Activated gamma-delta T cell treated with anti-CD3 and anti-CD28 coated beads, Interleukin-2, amount 50 U/mL, for 16 hours (primary cell): Measurements from ENCODE around the gene OTUB2.
A peak's percentile ranks its signal among the peaks of the same experiment; 100 is the strongest.
"Not testable (repeated sequence)": the region's sequence is repeated elsewhere in the genome, so short reads cannot be mapped to it uniquely, and the experiment has no call there.

Source experiments
- DNase-seq: peaks from one replicate; pipeline ENCODE4 v3.0.0-alpha.2; 2020; ENCODE audit warnings: low read depth

Gene OTUB2

GRCh38 chr14:94058128-94058673 lies 32.1 kb downstream of the OTUB2 start:
- no peak for DNase-seq

- no peak for DNase-seq
These were observed 32.6 kb downstream of the OTUB2 start for GRCh38 chr14:94058674-94059138.

- DNase-seq: no peak
These were observed 33.9 kb downstream of the OTUB2 start for GRCh38 chr14:94059998-94060397.

- DNase-seq: no peak
These were observed 36.3 kb downstream of the OTUB2 start for GRCh38 chr14:94062344-94062940.

- no peak for DNase-seq
These were observed 40.0 kb downstream of the OTUB2 start for GRCh38 chr14:94066089-94066676.

- not testable (repeated sequence) for DNase-seq
These were observed 45.9 kb downstream of the OTUB2 start for GRCh38 chr14:94072076-94072475.

GRCh38 chr14:94074534-94074933 lies 48.4 kb downstream of the OTUB2 start:
- no peak for DNase-seq

- DNase-seq: no peak
These were observed 48.9 kb downstream of the OTUB2 start for GRCh38 chr14:94075008-94075407.

GRCh38 chr14:94077111-94077821 lies 51.1 kb downstream of the OTUB2 start:
- DNase-seq: no peak

GRCh38 chr14:94077823-94078222 lies 51.7 kb downstream of the OTUB2 start:
- DNase-seq: no peak

- no peak for DNase-seq
These were observed 53.9 kb downstream of the OTUB2 start for GRCh38 chr14:94079891-94080620.

GRCh38 chr14:94080621-94081385 lies 54.7 kb downstream of the OTUB2 start, which contains the start of the genes DDX24 and IFI27L1:
DDX24 (minus strand) TSS chr14:94081202; CDS start chr14:94079742, 1,460 bp downstream.
IFI27L1 (plus strand) TSS chr14:94081310; CDS start chr14:94096938, 15,628 bp downstream.
- peak; percentile 92 for DNase-seq

GRCh38 chr14:94081386-94081820 lies 55.3 kb downstream of the OTUB2 start:
- DNase-seq: no peak

- DNase-seq: no peak
These were observed 61.8 kb downstream of the OTUB2 start for GRCh38 chr14:94087891-94088290.

GRCh38 chr14:94088516-94088915 lies 62.4 kb downstream of the OTUB2 start:
- DNase-seq: no peak

GRCh38 chr14:94089479-94089878 lies 63.3 kb downstream of the OTUB2 start:
- DNase-seq: no peak

- no peak for DNase-seq
These were observed 67.3 kb downstream of the OTUB2 start for GRCh38 chr14:94093418-94093817.

GRCh38 chr14:94097091-94097490 lies 71.0 kb downstream of the OTUB2 start:
- DNase-seq: no peak
